Medulla oblongata (tissue), 1 donor: ENCODE measurements around the gene IFI44L.

ENCODE experiments used
- DNase-seq: peaks from one replicate; pipeline ENCODE4 v3.0.0-alpha.2; 2015; ENCODE audit errors: extremely low spot score

The IFI44L gene

GRCh38 chr1:78641558-78641957, 21.3 kb downstream of the IFI44L start:
- DNase-seq = no peak

GRCh38 chr1:78645723-78646122, 25.5 kb downstream of the IFI44L start:
- no peak for DNase-seq

- DNase-seq = no peak
These were observed 27.0 kb downstream of the IFI44L start for GRCh38 chr1:78647238-78647637.

- DNase-seq = peak; percentile 96
These were observed 29.4 kb downstream of the IFI44L start, which contains the start of gene IFI44 for GRCh38 chr1:78649628-78650027. Gene IFI44 (plus strand): TSS chr1:78649831. CDS start chr1:78650196, 365 bp downstream.

- DNase-seq = peak; percentile 46
These were observed 29.9 kb downstream of the IFI44L start for GRCh38 chr1:78650114-78650660.

GRCh38 chr1:78651241-78651640, 31.0 kb downstream of the IFI44L start:
- DNase-seq = peak; percentile 48

GRCh38 chr1:78652019-78652560, 31.8 kb downstream of the IFI44L start:
- DNase-seq = no peak

GRCh38 chr1:78658901-78659300, 38.7 kb downstream of the IFI44L start:
- DNase-seq = no peak

GRCh38 chr1:78663923-78664322, 43.7 kb downstream of the IFI44L start:
- no peak for DNase-seq

- DNase-seq = no peak
These were observed 44.5 kb downstream of the IFI44L start for GRCh38 chr1:78664763-78665162.

- DNase-seq = no peak
These were observed 45.6 kb downstream of the IFI44L start for GRCh38 chr1:78665809-78666208.

GRCh38 chr1:78667939-78668338, 47.7 kb downstream of the IFI44L start:
- DNase-seq = no peak

GRCh38 chr1:78668427-78668826, 48.2 kb downstream of the IFI44L start:
- DNase-seq = no peak

- no peak for DNase-seq
These were observed 52.2 kb downstream of the IFI44L start for GRCh38 chr1:78672428-78672827.

GRCh38 chr1:78673120-78673519, 52.9 kb downstream of the IFI44L start:
- DNase-seq = no peak

- DNase-seq = peak; percentile 90
These were observed 56.2 kb downstream of the IFI44L start for GRCh38 chr1:78676347-78676982.

- peak; percentile 46 for DNase-seq
These were observed 56.7 kb downstream of the IFI44L start for GRCh38 chr1:78676993-78677392.

- DNase-seq = no peak
These were observed 57.5 kb downstream of the IFI44L start for GRCh38 chr1:78677788-78678187.

GRCh38 chr1:78678324-78678723, 58.1 kb downstream of the IFI44L start:
- no peak for DNase-seq

- no peak for DNase-seq
These were observed 61.0 kb downstream of the IFI44L start for GRCh38 chr1:78681265-78681664.

- DNase-seq = no peak
These were observed 62.2 kb downstream of the IFI44L start for GRCh38 chr1:78682496-78682895.

GRCh38 chr1:78683079-78683478, 62.8 kb downstream of the IFI44L start:
- no peak for DNase-seq

- no peak for DNase-seq
These were observed 67.1 kb downstream of the IFI44L start for GRCh38 chr1:78687315-78687714.
